GM19025 (cell line): Measurements from ENCODE around the gene SPRING1.
"Not testable (repeated sequence)": the region's sequence is repeated elsewhere in the genome, so short reads cannot be mapped to it uniquely, and the experiment has no call there.

Experiments used
- ATAC-seq: cut with Tn5 transposase; IDR thresholded peaks from one replicate; pipeline ENCODE4 v1.9.1; 2021; ENCODE audit warnings: mild to moderate bottlenecking, low read depth, moderate library complexity; ENCODE audit not compliant: unreplicated experiment

Gene SPRING1, protein sequence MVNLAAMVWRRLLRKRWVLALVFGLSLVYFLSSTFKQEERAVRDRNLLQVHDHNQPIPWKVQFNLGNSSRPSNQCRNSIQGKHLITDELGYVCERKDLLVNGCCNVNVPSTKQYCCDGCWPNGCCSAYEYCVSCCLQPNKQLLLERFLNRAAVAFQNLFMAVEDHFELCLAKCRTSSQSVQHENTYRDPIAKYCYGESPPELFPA

GRCh38 chr12:116737774-116738657 lies at the start of gene SPRING1, which contains the start of gene RNFT2:
SPRING1 (minus strand) TSS chr12:116738069; CDS start chr12:116737900, 169 bp downstream.
RNFT2 (plus strand) TSS chr12:116738315; CDS start chr12:116740498, 2,183 bp downstream.
- peak; percentile 93 for ATAC-seq

DNA sequence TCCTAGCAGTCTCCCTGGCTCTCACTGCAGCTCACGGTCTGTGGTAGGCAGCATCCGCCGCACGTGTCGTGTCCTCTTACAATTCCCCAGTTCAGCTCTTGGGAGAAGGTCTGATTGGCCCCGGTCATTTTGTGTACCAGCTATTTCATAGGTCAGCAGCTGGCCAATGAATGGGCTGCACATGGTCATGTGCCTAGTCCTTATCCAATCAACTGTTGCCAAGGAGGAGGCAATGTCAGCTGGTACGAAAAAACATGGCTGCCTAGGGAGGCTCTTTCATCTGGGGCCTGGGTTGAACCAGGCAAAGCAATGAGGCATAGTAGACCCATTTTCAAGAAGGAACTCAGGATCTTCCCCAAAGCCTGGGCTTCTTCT lies 46.4 kb upstream of the SPRING1 start:
- no peak for ATAC-seq

DNA sequence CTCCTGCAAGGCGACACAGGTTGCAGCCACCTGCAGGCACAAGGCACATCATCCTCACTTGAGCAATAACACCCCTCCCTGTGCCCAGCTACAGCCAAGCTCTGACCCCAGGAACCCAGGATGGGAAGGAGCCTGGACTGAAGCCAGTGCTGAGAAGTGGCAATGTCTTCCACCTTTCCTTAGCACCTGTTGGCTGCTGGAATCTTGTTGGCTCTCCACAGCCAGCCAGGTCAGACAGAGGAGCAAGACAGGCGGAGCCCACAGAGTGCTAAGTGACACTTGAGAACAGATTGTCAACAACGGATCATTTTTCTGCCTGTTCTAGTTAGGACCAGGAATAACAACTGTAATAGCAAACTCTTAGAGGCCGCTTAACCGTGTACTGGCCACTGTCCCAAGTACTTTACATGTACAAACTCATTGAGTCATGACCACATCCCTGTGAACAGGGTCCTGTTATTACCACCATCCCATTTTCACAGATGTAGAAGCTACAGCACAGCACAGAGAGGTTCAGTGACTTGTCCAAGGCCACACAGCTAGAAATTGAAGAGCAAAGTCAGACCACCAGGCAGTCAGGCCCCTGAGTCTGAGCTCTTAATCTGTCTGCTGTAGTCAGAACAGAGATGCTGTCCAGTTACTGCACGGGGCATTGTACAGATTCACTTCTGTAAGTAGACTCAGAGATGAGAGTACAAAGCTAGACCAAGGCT lies 45.8 kb upstream of the SPRING1 start:
- ATAC-seq, result no peak

DNA sequence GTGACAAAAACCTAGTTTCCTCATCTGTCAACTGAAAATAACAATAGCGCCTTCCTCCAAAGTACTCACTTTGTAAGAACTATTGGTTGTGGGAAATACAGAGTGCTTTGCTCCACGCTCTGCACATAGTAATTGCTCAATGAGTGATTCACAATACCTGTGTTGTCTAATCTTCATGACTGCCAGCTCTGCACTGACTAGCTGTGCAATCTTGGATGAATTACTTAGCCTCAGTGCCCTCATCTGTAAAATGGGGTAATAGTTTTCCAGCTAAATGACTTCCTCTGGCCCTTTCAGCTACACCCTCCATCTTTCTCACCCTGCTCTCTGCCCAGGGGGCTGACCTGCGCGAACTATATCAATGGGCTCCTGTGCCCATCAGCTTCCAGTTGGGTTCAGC lies 43.1 kb upstream of the SPRING1 start:
- ATAC-seq, result no peak

GRCh38 chr12:116779597-116779996 lies 41.7 kb upstream of the SPRING1 start:
- no peak for ATAC-seq

GRCh38 chr12:116777245-116777644 lies 39.4 kb upstream of the SPRING1 start:
- ATAC-seq, result no peak

DNA sequence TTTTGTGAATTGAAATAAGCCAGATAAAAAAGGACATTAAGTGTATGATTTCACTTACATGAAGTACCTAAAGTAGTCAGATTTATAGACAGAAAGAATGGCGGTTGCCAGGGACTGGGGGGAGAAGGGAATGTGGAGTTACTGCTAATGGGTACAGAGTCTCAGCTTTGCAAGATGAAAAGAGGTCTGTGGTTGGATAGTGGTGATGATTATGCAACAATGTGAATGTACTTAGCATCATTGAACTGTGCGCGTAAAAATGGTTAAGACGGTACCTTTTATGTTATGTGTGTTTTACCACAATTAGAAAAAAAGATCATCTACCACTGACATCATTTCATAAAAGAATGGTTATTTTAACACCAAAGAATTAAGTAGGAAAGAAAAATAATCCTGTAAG lies 36.2 kb upstream of the SPRING1 start:
- no peak for ATAC-seq

- ATAC-seq, result no peak
These were observed 35.4 kb upstream of the SPRING1 start for GRCh38 chr12:116773276-116773731.

DNA sequence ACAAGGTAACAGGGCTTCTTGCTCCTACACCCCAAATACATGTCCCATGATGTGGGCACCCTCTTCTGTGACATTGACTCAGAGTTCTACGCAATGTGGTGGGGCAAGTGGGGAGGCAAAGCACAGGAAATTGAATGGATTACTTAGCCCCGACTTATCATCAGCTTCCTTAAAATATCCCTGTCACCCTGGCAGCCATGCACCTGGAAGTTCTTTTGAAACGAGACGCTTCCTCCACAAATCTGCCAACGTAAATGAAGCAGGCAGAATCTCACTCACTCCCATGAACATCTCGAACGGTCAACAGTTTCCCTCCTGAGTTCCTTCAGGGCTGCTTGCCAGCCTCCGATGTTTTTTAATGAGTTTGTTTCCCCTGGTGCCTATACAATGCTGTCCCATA lies 33.8 kb upstream of the SPRING1 start:
- ATAC-seq, result no peak

GRCh38 chr12:116766746-116767145 lies 28.9 kb upstream of the SPRING1 start:
- ATAC-seq, result no peak

- no peak for ATAC-seq
These were observed 28.4 kb upstream of the SPRING1 start for GRCh38 chr12:116766285-116766684.

DNA sequence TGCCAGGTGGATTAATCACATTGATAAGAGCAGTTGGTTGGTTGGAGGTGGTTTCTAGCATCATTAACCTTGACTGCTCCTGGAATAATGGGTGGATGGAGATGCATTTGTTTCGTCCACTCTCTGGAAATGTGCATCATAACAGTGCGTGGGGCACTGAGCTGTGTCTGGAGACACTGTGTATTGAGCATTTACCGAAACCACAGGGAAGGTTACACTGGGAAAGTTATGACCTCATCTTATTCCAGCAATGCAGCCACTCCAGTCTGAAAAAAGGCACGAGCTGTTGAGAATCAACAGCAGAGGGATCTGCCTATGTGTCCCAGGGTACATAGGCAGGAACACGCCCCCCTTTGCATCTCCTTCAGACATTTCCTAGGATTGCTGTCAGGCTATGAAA lies 27.4 kb upstream of the SPRING1 start:
- ATAC-seq, result no peak

- no peak for ATAC-seq
These were observed 23.6 kb upstream of the SPRING1 start for GRCh38 chr12:116761499-116761898.

GRCh38 chr12:116760622-116761020 lies 22.8 kb upstream of the SPRING1 start:
- no peak for ATAC-seq

GRCh38 chr12:116759783-116760621 lies 22.1 kb upstream of the SPRING1 start:
- ATAC-seq, result no peak

GRCh38 chr12:116754783-116755182 lies 16.9 kb upstream of the SPRING1 start:
- not testable (repeated sequence) for ATAC-seq

GRCh38 chr12:116754097-116754496 lies 16.2 kb upstream of the SPRING1 start:
- not testable (repeated sequence) for ATAC-seq

DNA sequence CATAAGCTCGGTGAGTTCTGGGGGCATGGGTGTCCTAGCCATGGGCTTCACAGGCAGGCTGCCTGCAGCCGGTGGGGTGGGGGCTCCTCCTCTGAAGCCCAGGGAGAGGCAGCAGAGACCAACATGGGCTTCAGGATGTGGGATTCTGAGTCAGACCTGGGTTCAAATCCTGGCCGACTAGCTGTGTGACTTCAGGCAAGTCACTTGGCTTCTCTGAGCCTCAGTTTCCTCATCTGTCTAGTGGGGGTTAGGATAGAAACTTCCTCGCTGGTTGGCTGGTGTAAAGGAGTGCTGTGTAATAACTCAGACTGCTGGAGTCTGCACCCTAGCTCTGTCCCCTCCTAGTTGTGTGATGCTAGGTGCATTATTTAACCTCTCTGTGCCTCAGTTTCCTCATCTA lies 12.4 kb upstream of the SPRING1 start:
- ATAC-seq, result no peak

GRCh38 chr12:116749884-116750283 lies 12.0 kb upstream of the SPRING1 start:
- ATAC-seq, result no peak

- no peak for ATAC-seq
These were observed 7.7 kb upstream of the SPRING1 start for GRCh38 chr12:116745554-116745953.
